A549 (cell line): ENCODE data around the gene PI4KA. TPM values are rescaled to one million over a fixed set of nuclear protein-coding genes. Genes with fewer than 3 reads are reported as not detected.
"Not testable (repeated sequence)": the region's sequence is repeated elsewhere in the genome, so short reads cannot be mapped to it uniquely, and the experiment has no call there.

Experiments
- ATAC-seq, 2 experiments: fragments of 200-7000 bp in 1 of 2; fragments of >200 bp in 1 of 2; cut with Nextera tagmentation in 1 of 2; cut with Tn5 transposase in 1 of 2; 3 replicates each; pipeline versions ENCODE4 v1.8.0 to v1.9.1; 2018 to 2020; ENCODE audit warnings: mild to moderate bottlenecking in 1 of 2, moderate library complexity in 1 of 2
- CTCF ChIA-PET: fragments of 300-600 bp; sonication (Branson Sonifier 250); formaldehyde crosslinking; extraction: SDS; loops from one replicate; lab custom pipeline; 2021; ENCODE audit warnings: antibody characterized with exemption, inconsistent platforms; lab: Yijun Ruan, JAX
- POLR2A ChIA-PET: fragments of 350-600 bp; formaldehyde crosslinking; extraction: SDS; loops from one replicate; lab custom pipeline; 2021; ENCODE audit warnings: antibody characterized with exemption, inconsistent platforms; lab: Yijun Ruan, JAX
- DNase-seq, 2 experiments: peaks; one replicate each; pipeline versions ENCODE4 v3.0.0 to v3.0.0-alpha.2; 2011 to 2016; ENCODE audit warnings: low read depth in 1 of 2, low spot score in 1 of 2
- FAIRE-seq: peaks from 2 replicates; lab custom pipeline; 2011; peaks lifted over from hg19 to GRCh38; lab: Jason Lieb, UNC
- H3K27ac ChIP-seq, 2 experiments: fragments of >200 bp; sonication (Bioruptor Twin); formaldehyde crosslinking; 3 replicates each; pipeline ENCODE4 v1.5.1; 2016 to 2017
- H3K4me1 ChIP-seq: fragments of >200 bp; sonication (Bioruptor Twin); formaldehyde crosslinking; 3 replicates; pipeline ENCODE4 v1.6.1; 2016
- H3K4me2 ChIP-seq: fragments of >200 bp; sonication (Bioruptor Twin); formaldehyde crosslinking; 3 replicates; pipeline ENCODE4 v1.6.1; 2016
- H3K4me3 ChIP-seq: fragments of >200 bp; sonication (Bioruptor Twin); formaldehyde crosslinking; 3 replicates; pipeline ENCODE4 v1.5.1; 2016
- H3K9me3 ChIP-seq: fragments of >200 bp; sonication (Bioruptor Twin); formaldehyde crosslinking; 3 replicates; pipeline ENCODE4 v1.6.1; 2016
- EHMT2 ChIP-seq: fragments of 200-600 bp; sonication (generic); IDR thresholded peaks from 2 replicates; pipeline ENCODE4 v1.6.1; 2016; ENCODE audit warnings: antibody characterized with exemption, low read depth, mild to moderate bottlenecking, moderate library complexity
- EP300 ChIP-seq, 2 experiments: fragments of >200 bp; sonication (Bioruptor Twin); formaldehyde crosslinking; IDR thresholded peaks; 2 replicates in 1 of 2; 3 replicates in 1 of 2; pipeline ENCODE4 v1.6.1; 2016 to 2017
- ESRRA ChIP-seq: fragments of 150-350 bp; IDR thresholded peaks from 2 replicates; pipeline ENCODE4 v1.6.1; 2014; ENCODE audit warnings: mild to moderate bottlenecking, low read length, borderline replicate concordance
- FOSL2 ChIP-seq, 2 experiments: fragments of 450-650 bp in 1 of 2; fragments of >200 bp in 1 of 2; sonication (Bioruptor Twin) in 1 of 2; formaldehyde crosslinking; IDR thresholded peaks; 2 replicates each; pipeline versions ENCODE4 v1.5.0 to v1.6.1; 2016 to 2020; ENCODE audit warnings: mild to moderate bottlenecking in 1 of 2, moderate library complexity in 1 of 2
- FOXS1 ChIP-seq: fragments of 250-450 bp; sonication (Bioruptor Pico); IDR thresholded peaks from 2 replicates; pipeline ENCODE4 v1.5.0; 2020; ENCODE audit warnings: mild to moderate bottlenecking, moderate library complexity
- GATA3 ChIP-seq: IDR thresholded peaks from 2 replicates; pipeline ENCODE4 v1.6.1; 2012; ENCODE audit warnings: borderline replicate concordance
- HEYL ChIP-seq: fragments of 250-450 bp; sonication (Bioruptor Pico); IDR thresholded peaks from 2 replicates; pipeline ENCODE4 v1.8.0; 2021; ENCODE audit warnings: mild to moderate bottlenecking, moderate library complexity
- HOXB13 ChIP-seq: fragments of 250-450 bp; sonication (Bioruptor Pico); IDR thresholded peaks from 2 replicates; pipeline ENCODE4 v1.5.0; 2020; ENCODE audit warnings: low read depth, mild to moderate bottlenecking, moderate library complexity
- JUN ChIP-seq, 2 experiments: fragments of >200 bp; sonication (Bioruptor Twin); formaldehyde crosslinking; IDR thresholded peaks; 2 replicates in 1 of 2; 3 replicates in 1 of 2; pipeline ENCODE4 v1.6.1; 2016 to 2017
- MYC ChIP-seq: IDR thresholded peaks from 2 replicates; pipeline ENCODE4 v1.6.1; 2012; ENCODE audit warnings: mild to moderate bottlenecking, inconsistent platforms, low read length, improper control_type of control experiment, borderline replicate concordance
- POLR2AphosphoS2 ChIP-seq: conservative IDR thresholded peaks from 2 replicates; pipeline ENCODE4 v1.6.1; 2012; ENCODE audit warnings: low read length, improper control_type of control experiment, inconsistent platforms
- RCOR1 ChIP-seq: fragments of 150-350 bp; IDR thresholded peaks from 2 replicates; pipeline ENCODE4 v1.6.1; 2014; ENCODE audit warnings: antibody characterized with exemption, low read length, low read depth
- RNF2 ChIP-seq: fragments of 200-600 bp; sonication (generic); IDR thresholded peaks from 2 replicates; pipeline ENCODE4 v1.6.1; 2016; ENCODE audit warnings: low read depth, mild to moderate bottlenecking, antibody characterized with exemption, moderate library complexity, borderline replicate concordance
- TFCP2L1 ChIP-seq: fragments of 250-450 bp; sonication (Bioruptor Pico); IDR thresholded peaks from 2 replicates; pipeline ENCODE4 v1.5.0; 2021; ENCODE audit warnings: mild to moderate bottlenecking
- ZC3H11A ChIP-seq: fragments of 450-650 bp; IDR thresholded peaks from 2 replicates; pipeline ENCODE4 v1.6.1; 2014; ENCODE audit warnings: antibody characterized with exemption, mild to moderate bottlenecking
- ZFP36 ChIP-seq: fragments of 450-650 bp; IDR thresholded peaks from 2 replicates; pipeline ENCODE4 v1.6.1; 2014; ENCODE audit warnings: borderline replicate concordance; ENCODE audit not compliant: partially characterized antibody
- WGBS: methylation state at CpG from one replicate; pipeline ENCODE4 v1.1.6; 2017; ENCODE audit errors: missing lambda C conversion rate; 5-methylcytosine and 5-hydroxymethylcytosine counted together
- polyA plus RNA-seq, 4 experiments: library from polyadenylated mRNA; depleted of rRNA in 3 of 4; stranded (reverse); fragments of >200 nt; fragmentation: RNase III in 1 of 4; extraction: RNeasy Plus Mini Kit Qiagen cat#74134 plus additional on column Dnase treatment in 1 of 4; gene quantifications; 2 replicates in 3 of 4; 3 replicates in 1 of 4; pipeline ENCODE4 v1.2.3, GENCODE V29; 2011 to 2017
- TF ChIP-seq, protein P1 (sequence below): fragments of >200 bp; sonication (Bioruptor Twin); formaldehyde crosslinking; IDR thresholded peaks from 3 replicates; pipeline ENCODE4 v1.5.1; 2016
- TF ChIP-seq, protein P2 (sequence below): fragments of 450-650 bp; IDR thresholded peaks from 2 replicates; pipeline ENCODE4 v1.6.1; 2014; ENCODE audit warnings: antibody characterized with exemption
- TF ChIP-seq, protein P3 (sequence below): fragments of 150-350 bp; IDR thresholded peaks from 2 replicates; pipeline ENCODE4 v1.6.1; 2014; ENCODE audit warnings: low read depth, mild to moderate bottlenecking, low read length
- TF ChIP-seq, protein P4 (sequence below): IDR thresholded peaks from 2 replicates; pipeline ENCODE4 v1.6.1; 2012
- TF ChIP-seq, protein P5 (sequence below): IDR thresholded peaks from 2 replicates; pipeline ENCODE4 v1.6.1; 2012; ENCODE audit warnings: low read depth, borderline replicate concordance

Gene PI4KA
- polyA plus RNA-seq, 2 of the 4 experiments (the other 2 are of a cell fraction) = 14.4 to 21.3 TPM

DNA sequence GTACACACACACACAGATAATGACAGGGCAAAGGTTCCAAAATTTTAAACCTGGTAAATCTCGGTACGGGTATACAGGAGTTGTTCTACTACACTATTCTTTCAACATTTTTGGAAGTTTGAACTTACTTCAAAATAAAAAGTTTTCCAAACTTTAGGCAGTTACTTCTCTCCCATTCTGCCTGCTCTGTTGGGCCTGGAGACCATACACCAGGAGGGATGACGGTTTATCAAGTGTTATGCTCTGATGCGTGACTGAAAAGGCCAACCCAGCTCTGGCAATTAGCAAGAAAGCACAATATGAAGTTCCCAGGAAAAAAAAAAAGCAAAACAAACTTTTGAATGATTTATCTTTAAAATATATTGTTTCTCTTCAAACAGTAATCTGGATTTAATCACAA is 83.7 kb downstream of the PI4KA start (continued):
- TF ChIP-seq, protein P1, sequence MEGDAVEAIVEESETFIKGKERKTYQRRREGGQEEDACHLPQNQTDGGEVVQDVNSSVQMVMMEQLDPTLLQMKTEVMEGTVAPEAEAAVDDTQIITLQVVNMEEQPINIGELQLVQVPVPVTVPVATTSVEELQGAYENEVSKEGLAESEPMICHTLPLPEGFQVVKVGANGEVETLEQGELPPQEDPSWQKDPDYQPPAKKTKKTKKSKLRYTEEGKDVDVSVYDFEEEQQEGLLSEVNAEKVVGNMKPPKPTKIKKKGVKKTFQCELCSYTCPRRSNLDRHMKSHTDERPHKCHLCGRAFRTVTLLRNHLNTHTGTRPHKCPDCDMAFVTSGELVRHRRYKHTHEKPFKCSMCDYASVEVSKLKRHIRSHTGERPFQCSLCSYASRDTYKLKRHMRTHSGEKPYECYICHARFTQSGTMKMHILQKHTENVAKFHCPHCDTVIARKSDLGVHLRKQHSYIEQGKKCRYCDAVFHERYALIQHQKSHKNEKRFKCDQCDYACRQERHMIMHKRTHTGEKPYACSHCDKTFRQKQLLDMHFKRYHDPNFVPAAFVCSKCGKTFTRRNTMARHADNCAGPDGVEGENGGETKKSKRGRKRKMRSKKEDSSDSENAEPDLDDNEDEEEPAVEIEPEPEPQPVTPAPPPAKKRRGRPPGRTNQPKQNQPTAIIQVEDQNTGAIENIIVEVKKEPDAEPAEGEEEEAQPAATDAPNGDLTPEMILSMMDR = no peak
- no peak for TF ChIP-seq EHMT2

DNA sequence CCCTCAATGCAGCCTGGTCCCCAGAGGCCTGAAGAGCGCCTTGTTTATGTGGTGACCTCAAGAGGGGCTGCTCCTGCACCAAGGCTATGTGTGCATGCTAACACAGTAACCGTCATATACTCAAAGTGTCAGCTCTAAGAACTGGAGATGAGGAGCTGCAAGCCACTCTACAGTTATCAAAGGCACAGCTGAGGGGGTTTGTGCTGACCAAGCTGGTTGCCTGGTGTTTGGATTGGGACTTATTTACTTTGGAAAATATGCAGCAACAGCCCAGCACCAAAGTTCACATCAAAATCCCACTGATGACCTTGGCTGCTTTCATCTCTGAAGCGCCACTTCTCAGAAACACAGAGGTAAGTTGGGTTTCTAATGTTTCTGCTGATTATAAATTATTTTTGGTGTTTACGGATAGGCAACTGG is 84.8 kb downstream of the PI4KA start, which contains the start of gene SERPIND1:
SERPIND1 (plus strand) TSS at position 321 of the 420 bp plus-strand sequence. CDS start 5,200 bp downstream, outside the sequence.
- no peak for ATAC-seq
- Histone ChIP-seq H3K4me2 (no peak within 1 kb of the TSS), H3K4me3 (no peak within 1 kb of the TSS), H3K9me3 (no peaks in the 10 kb centered on the region), H3K4me1 (peaks cover 22% of the 10 kb centered on the region), H3K27ac (no peak within 1 kb of the TSS)
- ChIA-PET POLR2A (no interaction called here), CTCF (interaction anchor here (1.1 to 3.6 kb wide), 3 partner anchors 9 to 69 kb away, joined by 3 to 19 read pairs (median 3); no protein-coding TSS in a partner anchor)
- FAIRE-seq = no peak
- DNase-seq = no peak
- TF ChIP-seq HOXB13 (CRISPR knock-in tag) (no peak), FOXS1 (CRISPR knock-in tag) (no peak), ZC3H11A (no peak), EP300 (IDR thresholded peaks at IDR 0.05) (no peak), HEYL (CRISPR knock-in tag) (no peak), FOSL2 (IDR thresholded peaks at IDR 0.05) (no peak), FOSL2 (CRISPR knock-in tag; IDR thresholded peaks at IDR 0.05) (no peak)
- TF ChIP-seq, protein P2, sequence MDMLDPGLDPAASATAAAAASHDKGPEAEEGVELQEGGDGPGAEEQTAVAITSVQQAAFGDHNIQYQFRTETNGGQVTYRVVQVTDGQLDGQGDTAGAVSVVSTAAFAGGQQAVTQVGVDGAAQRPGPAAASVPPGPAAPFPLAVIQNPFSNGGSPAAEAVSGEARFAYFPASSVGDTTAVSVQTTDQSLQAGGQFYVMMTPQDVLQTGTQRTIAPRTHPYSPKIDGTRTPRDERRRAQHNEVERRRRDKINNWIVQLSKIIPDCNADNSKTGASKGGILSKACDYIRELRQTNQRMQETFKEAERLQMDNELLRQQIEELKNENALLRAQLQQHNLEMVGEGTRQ = no peak
- 89% methylated on average over 3 of the region's 4 CpGs for WGBS

DNA sequence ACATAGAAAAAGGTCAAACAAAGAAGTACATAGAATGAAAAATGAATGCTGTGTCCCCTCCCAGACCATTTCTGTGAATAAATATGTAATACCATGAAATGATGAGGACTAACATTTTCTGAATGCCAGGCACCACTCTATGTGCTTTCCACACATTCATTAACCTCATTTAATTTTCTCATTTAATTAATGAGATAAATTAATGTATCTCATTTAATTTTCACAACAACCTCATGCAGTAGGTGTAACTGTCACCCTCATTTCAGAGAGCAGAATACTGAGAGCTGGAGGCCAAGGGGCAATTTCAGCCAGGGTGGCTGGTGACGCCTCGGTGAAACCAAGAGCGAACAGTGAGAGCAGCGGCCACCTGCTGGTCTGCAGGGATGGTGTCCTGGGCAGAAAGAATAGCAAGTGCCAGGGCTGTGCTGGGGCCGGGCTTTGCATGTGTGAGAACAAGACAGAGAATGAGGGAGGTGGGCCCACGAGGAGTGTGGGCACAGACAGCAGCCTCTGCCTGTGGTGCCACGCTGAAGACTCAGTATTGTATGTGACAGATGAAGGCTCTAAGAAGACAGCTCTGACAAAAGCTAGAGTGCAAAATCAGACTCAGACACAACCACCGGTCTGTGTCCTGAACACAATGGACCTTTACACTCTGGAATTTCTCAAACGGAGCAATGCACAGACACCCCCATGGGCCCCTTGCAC is 86.5 kb downstream of the PI4KA start:
- FAIRE-seq (no peak), ATAC-seq (peak; percentile 79 to 81; a peak in 4 of 6 replicates), DNase-seq (peak in 1 of 2 experiments; percentile 21)
- Histone ChIP-seq H3K27ac (no peak overlapping the region), H3K4me2 (no peak overlapping the region), H3K9me3 (no peaks in the 10 kb centered on the region), H3K4me3 (no peak overlapping the region), H3K4me1 (peaks cover 6% of the 10 kb centered on the region)
- ChIA-PET POLR2A (no interaction called here), CTCF (interaction anchor here (0.6 to 3.6 kb wide), 4 partner anchors 9 to 354 kb away, joined by 3 to 19 read pairs (median 3); no protein-coding TSS in a partner anchor)
- TF ChIP-seq RNF2 = no peak
- TF ChIP-seq TFCP2L1 (CRISPR knock-in tag) = no peak
- no peak for TF ChIP-seq POLR2AphosphoS2
- TF ChIP-seq MYC = no peak
- TF ChIP-seq GATA3 = no peak
- no peak for TF ChIP-seq JUN (IDR thresholded peaks at IDR 0.05)
- TF ChIP-seq, protein P1 = no peak
- TF ChIP-seq RCOR1 = no peak
- TF ChIP-seq, protein P3, sequence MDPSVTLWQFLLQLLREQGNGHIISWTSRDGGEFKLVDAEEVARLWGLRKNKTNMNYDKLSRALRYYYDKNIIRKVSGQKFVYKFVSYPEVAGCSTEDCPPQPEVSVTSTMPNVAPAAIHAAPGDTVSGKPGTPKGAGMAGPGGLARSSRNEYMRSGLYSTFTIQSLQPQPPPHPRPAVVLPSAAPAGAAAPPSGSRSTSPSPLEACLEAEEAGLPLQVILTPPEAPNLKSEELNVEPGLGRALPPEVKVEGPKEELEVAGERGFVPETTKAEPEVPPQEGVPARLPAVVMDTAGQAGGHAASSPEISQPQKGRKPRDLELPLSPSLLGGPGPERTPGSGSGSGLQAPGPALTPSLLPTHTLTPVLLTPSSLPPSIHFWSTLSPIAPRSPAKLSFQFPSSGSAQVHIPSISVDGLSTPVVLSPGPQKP = no peak
- TF ChIP-seq, protein P4, sequence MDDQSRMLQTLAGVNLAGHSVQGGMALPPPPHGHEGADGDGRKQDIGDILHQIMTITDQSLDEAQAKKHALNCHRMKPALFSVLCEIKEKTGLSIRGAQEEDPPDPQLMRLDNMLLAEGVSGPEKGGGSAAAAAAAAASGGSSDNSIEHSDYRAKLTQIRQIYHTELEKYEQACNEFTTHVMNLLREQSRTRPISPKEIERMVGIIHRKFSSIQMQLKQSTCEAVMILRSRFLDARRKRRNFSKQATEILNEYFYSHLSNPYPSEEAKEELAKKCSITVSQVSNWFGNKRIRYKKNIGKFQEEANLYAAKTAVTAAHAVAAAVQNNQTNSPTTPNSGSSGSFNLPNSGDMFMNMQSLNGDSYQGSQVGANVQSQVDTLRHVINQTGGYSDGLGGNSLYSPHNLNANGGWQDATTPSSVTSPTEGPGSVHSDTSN = no peak
- TF ChIP-seq, protein P5, sequence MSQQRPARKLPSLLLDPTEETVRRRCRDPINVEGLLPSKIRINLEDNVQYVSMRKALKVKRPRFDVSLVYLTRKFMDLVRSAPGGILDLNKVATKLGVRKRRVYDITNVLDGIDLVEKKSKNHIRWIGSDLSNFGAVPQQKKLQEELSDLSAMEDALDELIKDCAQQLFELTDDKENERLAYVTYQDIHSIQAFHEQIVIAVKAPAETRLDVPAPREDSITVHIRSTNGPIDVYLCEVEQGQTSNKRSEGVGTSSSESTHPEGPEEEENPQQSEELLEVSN = no peak
- no peak for TF ChIP-seq ZFP36
- TF ChIP-seq ESRRA = no peak
- 71% methylated on average over 9 of the region's 9 CpGs for WGBS

DNA sequence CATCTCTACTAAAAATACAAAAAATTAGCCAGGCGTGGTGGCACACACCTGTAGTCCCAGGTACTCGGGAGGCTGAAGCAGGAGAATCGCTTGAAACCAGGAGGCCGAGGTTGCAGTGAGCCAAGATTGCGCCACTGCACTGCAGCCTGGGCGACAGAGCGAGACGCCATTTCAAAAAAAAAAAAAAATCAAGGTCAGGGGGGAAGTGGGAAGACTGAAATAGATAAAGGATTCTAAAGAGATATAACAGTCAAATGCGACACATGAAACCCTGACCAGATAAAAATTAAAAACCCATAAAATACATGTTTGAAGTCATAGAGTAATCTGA is 89.2 kb downstream of the PI4KA start:
- H3K9me3 ChIP-seq, POLR2A ChIA-PET, H3K4me1 ChIP-seq, H3K4me3 ChIP-seq, ATAC-seq, H3K27ac ChIP-seq, H3K4me2 ChIP-seq, DNase-seq, FAIRE-seq: not testable (repeated sequence)
- WGBS = 92% methylated on average over 9 of the region's 9 CpGs
- CTCF ChIA-PET = interaction anchor here (1.2 kb wide), 1 partner anchor 27 kb away, joined by 3 read pairs; no protein-coding TSS in a partner anchor
